Smooth muscle cell (in vitro differentiated cells): Measurements from ENCODE around the gene PDCL3. TPM values are rescaled to one million over a fixed set of nuclear protein-coding genes. Genes with fewer than 3 reads are reported as not detected.

Experiments used
- DNase-seq: peaks from one replicate; lab custom pipeline; 2025; ENCODE audit not compliant: unreplicated experiment; lab: John Stamatoyannopoulos, UW
- H2AFZ ChIP-seq: fragments of 200-600 bp; sonication (generic); 2 replicates; pipeline ENCODE4 v1.6.0; 2016; ENCODE audit warnings: antibody characterized with exemption, low read depth, mild to moderate bottlenecking
- H3F3A ChIP-seq: fragments of 200-600 bp; sonication (generic); 2 replicates; pipeline ENCODE4 v1.6.0; 2017; ENCODE audit warnings: antibody characterized with exemption, low read depth
- H3K27ac ChIP-seq: fragments of 200-600 bp; sonication (generic); 2 replicates; pipeline ENCODE4 v1.5.1; 2016; ENCODE audit warnings: low read depth, mild to moderate bottlenecking
- H3K27me3 ChIP-seq: fragments of 200-600 bp; sonication (generic); 2 replicates; pipeline ENCODE4 v1.6.1; 2016; ENCODE audit warnings: low read depth, mild to moderate bottlenecking
- H3K36me3 ChIP-seq: fragments of 200-600 bp; sonication (generic); 2 replicates; pipeline ENCODE4 v1.5.1; 2016; ENCODE audit warnings: low read depth
- H3K4me1 ChIP-seq: fragments of 200-600 bp; sonication (generic); 2 replicates; pipeline ENCODE4 v1.5.1; 2016; ENCODE audit warnings: low read depth
- H3K4me2 ChIP-seq: fragments of 200-600 bp; sonication (generic); 2 replicates; pipeline ENCODE4 v1.6.0; 2016; ENCODE audit warnings: mild to moderate bottlenecking
- H3K4me3 ChIP-seq: fragments of 200-600 bp; sonication (generic); 2 replicates; pipeline ENCODE4 v1.5.1; 2016; ENCODE audit warnings: mild to moderate bottlenecking
- H3K79me2 ChIP-seq: fragments of 200-600 bp; sonication (generic); 2 replicates; pipeline ENCODE4 v1.6.0; 2016; ENCODE audit warnings: low read depth, mild to moderate bottlenecking
- H3K9ac ChIP-seq: fragments of 200-600 bp; sonication (generic); 2 replicates; pipeline ENCODE4 v1.6.0; 2016; ENCODE audit warnings: low read depth
- H3K9me3 ChIP-seq: fragments of 200-600 bp; sonication (generic); replicated peaks from 2 replicates; pipeline ENCODE4 v1.5.1; 2016; ENCODE audit warnings: low read depth
- H4K20me1 ChIP-seq: fragments of 200-600 bp; sonication (generic); 2 replicates; pipeline ENCODE4 v1.6.0; 2016; ENCODE audit warnings: low read depth
- CTCF ChIP-seq: fragments of 200-600 bp; sonication (generic); IDR thresholded peaks from 2 replicates; pipeline ENCODE4 v1.5.1; 2017; ENCODE audit warnings: borderline replicate concordance, mild to moderate bottlenecking, antibody characterized with exemption; ENCODE audit not compliant: insufficient read depth, poor library complexity, severe bottlenecking
- WGBS: methylation state at CpG from one replicate; pipeline ENCODE4 v1.1.7; 2016; ENCODE audit warnings: low lambda C conversion rate; 5-methylcytosine and 5-hydroxymethylcytosine counted together
- polyA plus RNA-seq: library from polyadenylated mRNA; unstranded; fragments of >200 nt; fragmentation: Nextera tagmentation; extraction: Ambion mirVana; gene quantifications from 2 replicates; pipeline ENCODE4 v1.2.1, GENCODE V29; 2016
- total RNA-seq: library from RNA; depleted of rRNA; stranded (reverse); fragments of >200 nt; gene quantifications from 2 replicates; pipeline ENCODE4 v1.2.3, GENCODE V29; 2014

PDCL3 gene
- total and polyA plus RNA-seq, 2 experiments from 2014 or later, result 12.6 to 15.4 TPM

- 78% methylated on average over 3 of the region's 3 CpGs for WGBS
- Histone ChIP-seq H2AFZ (no peak overlapping the region), H3K27ac (no peak overlapping the region), H3F3A (no peaks in the 10 kb centered on the region), H3K27me3 (no peaks in the 10 kb centered on the region), H3K9ac (no peak overlapping the region), H3K9me3 (no peaks in the 10 kb centered on the region), H3K36me3 (no peaks in the 10 kb centered on the region), H3K4me1 (no peaks in the 10 kb centered on the region), H3K4me2 (no peak overlapping the region), H3K79me2 (no peaks in the 10 kb centered on the region), H3K4me3 (no peak overlapping the region), H4K20me1 (no peaks in the 10 kb centered on the region)
- TF ChIP-seq CTCF, result no peak
- DNase-seq, result no peak
Observed at GRCh38 chr2:100584816-100585215, 22.0 kb downstream of the PDCL3 start.

- Histone ChIP-seq H3K79me2 (no peaks in the 10 kb centered on the region), H3K4me2 (no peak overlapping the region), H3K27me3 (no peaks in the 10 kb centered on the region), H3K4me1 (no peaks in the 10 kb centered on the region), H3K4me3 (no peak overlapping the region), H2AFZ (no peak overlapping the region), H4K20me1 (no peaks in the 10 kb centered on the region), H3K36me3 (no peaks in the 10 kb centered on the region), H3K9me3 (no peaks in the 10 kb centered on the region), H3K9ac (no peak overlapping the region), H3K27ac (no peak overlapping the region), H3F3A (no peaks in the 10 kb centered on the region)
- DNase-seq, result no peak
- no peak for TF ChIP-seq CTCF
- WGBS, result 76% methylated on average over 7 of the region's 7 CpGs
Observed at GRCh38 chr2:100588071-100588786, 25.4 kb downstream of the PDCL3 start.

GRCh38 chr2:100589527-100589926 is 26.7 kb downstream of the PDCL3 start:
- no peaks in the 10 kb centered on the region for H3K9me3 ChIP-seq
- no peak for DNase-seq

More at GRCh38 chr2:100589527-100589926, 26.7 kb downstream of the PDCL3 start:
- no peaks in the 10 kb centered on the region for H3K79me2 ChIP-seq
- no peak overlapping the region for H3K9ac ChIP-seq
- H3K4me2 ChIP-seq, result no peak overlapping the region
- no peaks in the 10 kb centered on the region for H3F3A ChIP-seq
- WGBS, result 78% methylated on average over 3 of the region's 3 CpGs
- no peak for TF ChIP-seq CTCF
- no peaks in the 10 kb centered on the region for H3K27me3 ChIP-seq
- H3K4me3 ChIP-seq, result no peak overlapping the region
- no peaks in the 10 kb centered on the region for H3K36me3 ChIP-seq
- no peak overlapping the region for H3K27ac ChIP-seq
- H3K4me1 ChIP-seq, result no peaks in the 10 kb centered on the region
- H4K20me1 ChIP-seq, result no peaks in the 10 kb centered on the region
- H2AFZ ChIP-seq, result no peak overlapping the region
